HG03095 (cell line): Measurements from ENCODE around the gene STAM.

Experiments used
- ATAC-seq: cut with Tn5 transposase; IDR thresholded peaks from one replicate; pipeline ENCODE4 v1.9.1; 2021; ENCODE audit warnings: moderate library complexity; ENCODE audit not compliant: unreplicated experiment

Gene STAM

GRCh38 chr10:17673471-17674061 is 29.6 kb downstream of the STAM start:
- ATAC-seq = no peak

- ATAC-seq = no peak
These were observed 30.6 kb downstream of the STAM start for GRCh38 chr10:17674566-17674965.

GRCh38 chr10:17675638-17676037 is 31.7 kb downstream of the STAM start:
- ATAC-seq = no peak

GRCh38 chr10:17676919-17677318 is 33.0 kb downstream of the STAM start:
- no peak for ATAC-seq

DNA sequence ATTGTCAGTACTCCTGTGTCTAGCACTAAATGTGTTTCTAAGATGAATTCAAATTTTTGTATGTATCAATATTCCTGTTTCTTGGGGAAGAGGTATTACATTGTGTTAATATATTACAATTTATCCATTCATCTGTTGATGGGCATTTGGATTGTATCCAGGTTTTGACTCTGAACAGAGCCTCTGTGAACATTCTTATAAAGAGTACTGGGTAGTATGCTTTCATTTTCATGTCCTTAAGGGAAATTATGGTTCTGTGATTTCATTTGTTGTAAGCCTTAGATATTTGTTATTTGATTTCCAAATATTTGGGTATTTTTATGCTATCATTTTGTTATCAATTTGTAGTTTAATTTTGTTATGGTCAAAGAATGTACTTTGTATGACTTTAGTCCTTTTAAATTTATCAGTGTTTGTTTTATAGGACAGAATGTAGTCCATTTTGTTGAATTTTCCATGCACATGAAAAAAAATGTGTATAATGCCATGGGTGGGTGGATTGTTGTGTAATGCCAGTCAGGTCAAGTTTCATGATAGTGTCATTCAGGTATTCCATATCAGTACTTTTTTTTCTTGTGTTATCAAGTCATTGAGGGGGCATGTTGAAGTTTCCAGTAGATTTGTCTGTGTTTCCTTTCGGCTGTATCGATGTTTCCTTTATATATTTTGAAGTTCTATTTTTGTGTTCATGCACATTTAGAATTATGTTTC is 38.4 kb downstream of the STAM start:
- no peak for ATAC-seq

- ATAC-seq = no peak
These were observed 39.6 kb downstream of the STAM start for GRCh38 chr10:17683541-17683940.

- ATAC-seq = peak; percentile 48
These were observed 40.6 kb downstream of the STAM start for GRCh38 chr10:17684537-17684936.

DNA sequence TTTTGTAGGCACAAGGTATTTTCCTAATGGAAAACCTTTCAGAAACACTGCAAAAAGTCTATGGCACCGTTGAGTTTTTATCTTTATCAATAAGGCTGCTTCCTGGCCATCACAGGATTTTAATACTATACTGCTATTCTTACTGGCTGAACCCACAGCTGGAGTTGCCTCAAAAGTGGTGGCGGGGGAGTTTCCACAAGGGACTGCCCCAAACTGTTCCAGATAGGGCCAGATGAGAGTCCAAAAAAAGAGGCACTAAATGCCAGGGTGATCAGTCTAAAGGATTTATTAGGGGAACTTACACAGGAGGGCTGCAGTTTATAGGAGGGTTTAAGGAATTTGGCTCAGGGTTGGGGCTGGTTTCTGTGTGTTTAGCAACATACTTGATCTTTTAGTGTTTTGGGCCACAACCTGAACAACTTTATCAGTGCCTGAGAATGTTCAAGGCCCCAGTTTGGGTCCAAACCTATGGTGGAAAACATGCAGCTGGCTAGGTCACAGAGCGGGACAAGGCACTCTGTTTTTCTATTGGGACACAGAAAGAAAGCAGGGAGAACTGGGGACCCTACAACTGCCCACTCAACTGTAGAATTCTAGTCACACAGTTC is 41.4 kb downstream of the STAM start:
- ATAC-seq = peak; percentile 69

- ATAC-seq = no peak
These were observed 43.3 kb downstream of the STAM start for GRCh38 chr10:17687117-17687831.

DNA sequence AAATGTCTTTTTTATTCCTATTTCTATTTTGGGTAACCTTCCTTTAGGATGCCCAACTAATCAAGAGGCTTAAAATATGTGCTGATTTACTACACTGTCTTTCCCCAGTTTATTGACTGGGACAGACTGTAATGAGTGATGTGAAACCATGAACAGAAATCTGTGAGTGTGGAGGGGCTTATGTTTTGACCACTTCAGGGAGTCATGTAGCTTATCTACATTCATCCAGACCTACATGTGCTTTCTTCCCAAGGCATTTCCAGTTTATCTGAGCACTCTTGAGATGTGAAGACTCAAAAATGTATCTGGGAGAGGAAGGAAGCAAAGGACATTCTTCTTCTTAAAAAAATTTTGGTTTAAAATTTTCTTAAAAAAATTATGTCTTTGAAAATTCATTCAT is 45.2 kb downstream of the STAM start:
- ATAC-seq = no peak

GRCh38 chr10:17693009-17693408 is 49.1 kb downstream of the STAM start:
- ATAC-seq = no peak

- no peak for ATAC-seq
These were observed 54.7 kb downstream of the STAM start for GRCh38 chr10:17698696-17699095.

- ATAC-seq = no peak
These were observed 57.4 kb downstream of the STAM start for GRCh38 chr10:17701301-17701700.

- no peak for ATAC-seq
These were observed 59.8 kb downstream of the STAM start for GRCh38 chr10:17703706-17704105.

DNA sequence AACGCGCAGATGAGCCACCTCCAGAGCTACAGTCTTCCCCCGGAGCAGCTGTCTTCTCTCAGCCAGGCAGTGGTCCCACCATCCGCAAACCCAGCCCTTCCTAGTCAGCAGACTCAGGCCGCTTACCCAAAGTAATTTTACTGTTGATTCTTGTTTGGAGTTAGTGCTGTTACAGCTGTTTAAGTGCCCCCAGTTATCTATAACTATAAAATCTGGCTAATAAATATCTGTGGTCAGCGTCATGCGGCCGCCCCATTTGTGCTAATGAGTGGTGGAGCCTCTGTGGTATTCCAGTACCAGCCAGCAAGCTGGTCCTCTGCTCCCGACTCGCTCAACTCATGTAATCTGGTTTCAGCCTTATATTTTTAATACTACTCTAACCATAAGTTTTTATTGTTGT is 64.9 kb downstream of the STAM start:
- ATAC-seq = no peak

DNA sequence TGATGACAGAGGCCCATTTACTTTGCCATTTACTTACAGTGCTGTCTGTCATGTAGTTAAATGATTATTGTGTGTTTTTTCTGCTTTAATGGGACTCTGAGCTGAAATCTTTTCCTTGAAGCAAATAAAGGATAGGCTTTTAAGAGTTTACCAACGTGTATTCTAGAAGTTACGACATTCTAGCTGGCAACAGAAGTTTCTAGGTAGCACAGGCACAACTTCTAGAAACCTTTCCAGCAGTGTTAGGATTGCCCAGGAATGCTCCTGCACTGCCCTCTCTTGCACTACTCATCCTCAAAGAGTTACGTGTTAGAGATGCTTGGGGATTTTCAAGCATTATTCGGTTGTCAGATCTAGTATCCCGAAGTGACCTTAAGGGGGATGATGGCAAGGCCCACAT is 65.5 kb downstream of the STAM start:
- ATAC-seq = no peak

DNA sequence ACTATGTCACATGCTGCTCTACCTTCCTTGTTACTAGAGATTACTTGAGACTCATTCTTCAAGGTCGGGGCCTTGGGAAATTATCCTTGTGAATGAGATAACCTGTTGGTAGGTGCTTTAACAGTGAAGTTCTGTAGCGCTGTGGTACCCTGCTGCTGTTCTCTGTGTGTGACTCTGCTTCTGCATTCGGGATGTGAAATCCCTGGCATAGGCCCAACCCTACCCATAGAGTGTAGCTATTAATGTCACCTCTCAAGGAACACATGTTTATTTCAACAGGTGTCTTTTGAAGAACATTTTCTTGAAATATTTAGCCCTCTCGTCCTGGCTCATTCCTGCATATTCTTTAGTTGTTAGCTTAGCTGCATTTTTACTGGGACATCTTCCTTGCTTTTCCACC is 66.2 kb downstream of the STAM start:
- ATAC-seq = no peak

GRCh38 chr10:17712053-17712452 is 68.1 kb downstream of the STAM start:
- no peak for ATAC-seq

DNA sequence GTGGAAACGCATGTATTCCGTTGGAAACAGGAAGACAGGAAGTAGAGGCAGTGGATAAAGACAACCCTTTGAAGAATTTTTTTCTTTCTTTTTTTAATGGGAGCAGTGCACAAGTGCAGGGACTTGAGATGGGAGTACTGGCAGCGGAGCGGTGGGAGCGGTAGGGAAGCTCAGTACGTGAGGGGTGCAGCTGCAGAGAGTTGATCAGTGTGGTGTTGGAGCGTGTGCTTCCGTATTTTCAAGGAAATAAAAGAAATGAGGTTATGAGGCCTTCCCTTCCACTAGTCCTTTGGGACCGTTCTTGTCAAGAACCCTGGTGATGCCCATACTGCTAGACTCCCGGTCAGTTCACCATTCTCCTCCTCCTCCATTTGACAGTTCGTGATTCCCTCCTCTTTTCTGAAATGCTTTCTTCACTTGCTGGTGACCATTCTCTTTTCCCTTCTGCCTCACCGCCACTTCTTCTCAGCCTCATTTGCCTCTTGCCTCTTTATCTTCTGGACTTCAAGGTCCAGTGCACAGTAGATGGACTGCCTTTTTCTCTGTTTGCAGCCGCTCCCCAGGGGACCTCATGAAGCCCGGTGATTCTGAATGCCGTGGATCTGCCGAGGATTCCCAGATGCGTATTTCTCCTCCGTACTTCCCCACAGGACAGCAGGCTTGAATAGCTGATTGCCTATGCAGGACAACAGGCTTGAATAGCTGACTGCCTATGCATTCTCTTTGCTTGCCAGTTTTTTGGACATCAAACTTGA is 68.9 kb downstream of the STAM start:
- no peak for ATAC-seq

DNA sequence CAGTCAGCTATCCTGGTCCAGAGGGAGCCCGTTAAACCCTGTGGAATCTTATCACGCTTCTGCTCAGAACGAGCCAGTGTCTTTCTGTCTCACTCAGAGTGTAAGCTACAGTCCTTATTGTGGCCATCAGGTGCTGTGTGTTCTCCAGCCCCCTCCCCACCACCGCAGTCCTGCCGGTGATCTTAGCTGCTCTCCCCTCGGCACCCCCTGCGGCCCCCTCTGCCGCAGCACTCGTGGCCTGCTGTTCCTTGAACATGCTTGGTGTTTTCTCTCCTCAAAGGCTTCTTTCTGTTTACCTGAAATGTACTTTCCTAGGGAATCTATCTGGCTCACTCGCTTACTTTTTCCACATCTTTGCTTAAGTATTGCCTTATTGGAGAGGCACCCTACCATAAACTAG is 69.8 kb downstream of the STAM start:
- ATAC-seq = no peak

GRCh38 chr10:17716161-17716560 is 72.2 kb downstream of the STAM start:
- ATAC-seq = no peak
